ENCODE measurements around the gene CCDC70.

DNA sequence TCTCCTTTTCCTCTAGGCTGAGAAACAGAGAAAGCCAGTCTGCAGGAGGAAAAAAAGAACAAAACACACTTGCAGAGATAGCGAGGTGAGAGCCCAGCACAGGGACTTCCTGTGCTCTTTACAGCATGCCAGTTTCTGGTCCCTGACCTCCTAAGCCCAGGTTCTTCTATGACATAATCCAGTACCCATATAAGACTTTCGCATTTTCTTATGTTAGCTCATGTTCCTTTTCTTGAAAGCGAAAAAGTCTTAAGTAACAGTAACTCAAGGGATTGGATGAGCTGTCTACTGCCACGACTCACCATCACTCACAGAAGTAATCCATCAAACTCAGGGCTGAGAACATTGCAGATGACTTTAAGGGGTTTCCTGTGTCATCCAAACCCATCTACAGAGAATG, 17.4 kb downstream of the CCDC70 start:
- TF ChIP-seq, protein P1, sequence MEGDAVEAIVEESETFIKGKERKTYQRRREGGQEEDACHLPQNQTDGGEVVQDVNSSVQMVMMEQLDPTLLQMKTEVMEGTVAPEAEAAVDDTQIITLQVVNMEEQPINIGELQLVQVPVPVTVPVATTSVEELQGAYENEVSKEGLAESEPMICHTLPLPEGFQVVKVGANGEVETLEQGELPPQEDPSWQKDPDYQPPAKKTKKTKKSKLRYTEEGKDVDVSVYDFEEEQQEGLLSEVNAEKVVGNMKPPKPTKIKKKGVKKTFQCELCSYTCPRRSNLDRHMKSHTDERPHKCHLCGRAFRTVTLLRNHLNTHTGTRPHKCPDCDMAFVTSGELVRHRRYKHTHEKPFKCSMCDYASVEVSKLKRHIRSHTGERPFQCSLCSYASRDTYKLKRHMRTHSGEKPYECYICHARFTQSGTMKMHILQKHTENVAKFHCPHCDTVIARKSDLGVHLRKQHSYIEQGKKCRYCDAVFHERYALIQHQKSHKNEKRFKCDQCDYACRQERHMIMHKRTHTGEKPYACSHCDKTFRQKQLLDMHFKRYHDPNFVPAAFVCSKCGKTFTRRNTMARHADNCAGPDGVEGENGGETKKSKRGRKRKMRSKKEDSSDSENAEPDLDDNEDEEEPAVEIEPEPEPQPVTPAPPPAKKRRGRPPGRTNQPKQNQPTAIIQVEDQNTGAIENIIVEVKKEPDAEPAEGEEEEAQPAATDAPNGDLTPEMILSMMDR (IDR thresholded peaks at IDR 0.05) = no peak
- TF ChIP-seq ZFX (IDR thresholded peaks at IDR 0.05; ENCODE audit: borderline replicate concordance) = no peak
